Prostate gland (tissue), 2 donors: ENCODE data around the gene IKZF5. TPM values are rescaled to one million over a fixed set of nuclear protein-coding genes. Genes with fewer than 3 reads are reported as not detected.

Source experiments
- DNase-seq: peaks from one replicate; pipeline ENCODE4 v3.0.0-alpha.2; 2019; ENCODE audit warnings: low spot score
- H3K27ac ChIP-seq, 2 donors: fragments of 200-600 bp; sonication (generic); 2 replicates each; pipeline ENCODE4 v1.5.1; 2017 to 2019
- H3K27me3 ChIP-seq: fragments of 200-600 bp; sonication (generic); replicated peaks from 2 replicates; pipeline ENCODE4 v1.5.1; 2019; ENCODE audit not compliant: insufficient read depth
- H3K36me3 ChIP-seq, 2 donors: fragments of 200-600 bp; sonication (generic); 1 replicate in 1 of 2; 2 replicates in 1 of 2; pipeline versions ENCODE4 v1.5.1 to v1.8.1; 2017 to 2019
- H3K4me1 ChIP-seq: fragments of 200-600 bp; sonication (generic); replicated peaks from 2 replicates; pipeline ENCODE4 v1.5.1; 2019
- H3K4me3 ChIP-seq, 2 donors: fragments of 200-600 bp; sonication (generic); 2 replicates each; pipeline ENCODE4 v1.5.1; 2017 to 2019
- H3K9me3 ChIP-seq: fragments of 200-600 bp; sonication (generic); 2 replicates; pipeline ENCODE4 v1.5.1; 2017
- CTCF ChIP-seq, 4 experiments: fragments of 200-600 bp in 2 of 4; fragments of 450-650 bp in 2 of 4; sonication (generic) in 2 of 4; IDR thresholded peaks; 1 replicate in 3 of 4; 2 replicates in 1 of 4; pipeline ENCODE4 v1.5.1; 2016 to 2019; ENCODE audit warnings: antibody characterized with exemption in 4 of 4, mild to moderate bottlenecking in 2 of 4, moderate library complexity in 2 of 4
- POLR2A ChIP-seq: fragments of 450-650 bp; IDR thresholded peaks from one replicate; pipeline ENCODE4 v1.6.1; 2016; ENCODE audit warnings: antibody characterized with exemption, mild to moderate bottlenecking
- POLR2AphosphoS5 ChIP-seq: sonication (generic); formaldehyde crosslinking; IDR thresholded peaks from one replicate; pipeline ENCODE4 v1.6.1; 2017; ENCODE audit warnings: antibody characterized with exemption
- WGBS: methylation state at CpG from one replicate; pipeline ENCODE4 v1.1.5; 2018; 5-methylcytosine and 5-hydroxymethylcytosine counted together
- intact Hi-C: fragments of 100-400 bp; cut with DNase I; formaldehyde crosslinking; loops from one replicate; pipeline ENCODE4 v1.14.2; 2022
- total RNA-seq, 2 donors: library from RNA; depleted of rRNA; stranded (reverse); fragments of >200 nt; gene quantifications; one replicate each; pipeline ENCODE4 v1.1.0, GENCODE V29; 2016

Gene IKZF5
- total RNA-seq, 2 donors from 2014 or later = 9.8 to 15.8 TPM

- intact Hi-C loops = no loop called here
- TF ChIP-seq CTCF (IDR thresholded peaks at IDR 0.05) = no peak
- TF ChIP-seq POLR2AphosphoS5 = peak; percentile 63
- H3K36me3 ChIP-seq = no peaks in the 10 kb centered on the region
- H3K4me3 ChIP-seq = no peak overlapping the region
- no peaks in the 10 kb centered on the region for H3K9me3 ChIP-seq
- H3K4me1 ChIP-seq = peaks cover 4% of the 10 kb centered on the region
- peak overlapping the region; percentile 65 to 67 for H3K27ac ChIP-seq
- 50% methylated on average over 9 of the region's 9 CpGs for WGBS
- H3K27me3 ChIP-seq = no peaks in the 10 kb centered on the region
- peak; percentile 67 for DNase-seq
Observed at GRCh38 chr10:123017421-123018165, 9.0 kb upstream of the IKZF5 start.

- TF ChIP-seq POLR2A = no peak
- TF ChIP-seq POLR2AphosphoS5 = no peak
- TF ChIP-seq CTCF (IDR thresholded peaks at IDR 0.05) = no peak
- no peaks in the 10 kb centered on the region for H3K36me3 ChIP-seq
- 77% methylated on average over 4 of the region's 4 CpGs for WGBS
- H3K27ac ChIP-seq = peak overlapping the region in 1 of 2 donors; percentile 17
- DNase-seq = no peak
- H3K9me3 ChIP-seq = no peaks in the 10 kb centered on the region
- intact Hi-C loops = no loop called here
- H3K4me1 ChIP-seq = peaks cover 4% of the 10 kb centered on the region
- H3K4me3 ChIP-seq = no peak overlapping the region
- H3K27me3 ChIP-seq = no peaks in the 10 kb centered on the region
Observed at GRCh38 chr10:123016228-123016627, 7.6 kb upstream of the IKZF5 start.

- intact Hi-C loops = no loop called here
- TF ChIP-seq POLR2A (no peak), CTCF (IDR thresholded peaks at IDR 0.05) (no peak), POLR2AphosphoS5 (no peak)
- no peak overlapping the region for H3K4me3 ChIP-seq
- no peak for DNase-seq
- H3K36me3 ChIP-seq = no peaks in the 10 kb centered on the region
- H3K27me3 ChIP-seq = no peaks in the 10 kb centered on the region
- peak overlapping the region in 1 of 2 donors; percentile 3 for H3K27ac ChIP-seq
- H3K4me1 ChIP-seq = peaks cover 4% of the 10 kb centered on the region
- H3K9me3 ChIP-seq = no peaks in the 10 kb centered on the region
- WGBS = 91% methylated on average over 2 of the region's 2 CpGs
Observed at GRCh38 chr10:123014772-123015171, 6.2 kb upstream of the IKZF5 start.

- intact Hi-C loops = no loop called here
- Histone ChIP-seq H3K36me3 (no peaks in the 10 kb centered on the region), H3K27ac (no peak overlapping the region), H3K4me1 (peaks cover 4% of the 10 kb centered on the region), H3K27me3 (no peaks in the 10 kb centered on the region), H3K4me3 (no peak overlapping the region), H3K9me3 (no peaks in the 10 kb centered on the region)
- TF ChIP-seq POLR2AphosphoS5 = no peak
- DNase-seq = no peak
- WGBS = 93% methylated on average over 34 of the region's 43 CpGs
Observed at GRCh38 chr10:123013456-123014419, 5.1 kb upstream of the IKZF5 start.

- H3K27me3 ChIP-seq = no peaks in the 10 kb centered on the region
- intact Hi-C loops = no loop called here
- TF ChIP-seq POLR2AphosphoS5 (peak; percentile 35), CTCF (IDR thresholded peaks at IDR 0.05) (no peak), POLR2A (no peak)
- no peaks in the 10 kb centered on the region for H3K9me3 ChIP-seq
- H3K4me1 ChIP-seq = peaks cover 4% of the 10 kb centered on the region
- DNase-seq = peak; percentile 32
- WGBS = 59% methylated on average over 3 of the region's 3 CpGs
- H3K36me3 ChIP-seq = no peaks in the 10 kb centered on the region
- H3K27ac ChIP-seq = no peak overlapping the region
- no peak overlapping the region for H3K4me3 ChIP-seq
Observed at GRCh38 chr10:123011987-123012386, 3.4 kb upstream of the IKZF5 start.
